Measurements from ENCODE around the gene EBF4.
A peak's percentile ranks its signal among the peaks of the same experiment; 100 is the strongest.

Gene EBF4

GRCh38 chr20:2688041-2688591 lies 4.5 kb upstream of the EBF4 start:
- Histone ChIP-seq H3K79me2 (ENCODE audit: insufficient read depth, low read length) (no peaks in the 10 kb centered on the region), H4K20me1 (ENCODE audit: low read depth, low read length) (no peaks in the 10 kb centered on the region), H3F3A (ENCODE audit: insufficient read depth) (no peaks in the 10 kb centered on the region), H3K4me3 (ENCODE audit: insufficient read depth, low read length, poor library complexity, severe bottlenecking) (no peak overlapping the region), H3K9me2 (replicated peaks; ENCODE audit: insufficient read depth, low read length) (no peaks in the 10 kb centered on the region), H3K27me3 (ENCODE audit: low read length) (no peaks in the 10 kb centered on the region), H3K9ac (ENCODE audit: low read length) (no peak overlapping the region), H3K27ac (ENCODE audit: low read depth, low read length) (no peak overlapping the region), H3K36me3 (ENCODE audit: low read length) (no peaks in the 10 kb centered on the region), H3K9me3 (ENCODE audit: insufficient read depth, low read length) (no peaks in the 10 kb centered on the region), H2AFZ (ENCODE audit: low read depth, low read length, severe bottlenecking) (peak overlapping the region; percentile 5), H3K4me2 (ENCODE audit: low read depth, low read length, poor library complexity, severe bottlenecking) (peak overlapping the region; percentile 12)
- TF ChIP-seq EZH2phosphoT487 (conservative IDR thresholded peaks at IDR 0.05; ENCODE audit: low read length) (no peak), CTCF (IDR thresholded peaks at IDR 0.05; ENCODE audit: insufficient read depth, low read length, poor library complexity, severe bottlenecking) (peak; percentile 92)

GRCh38 chr20:2690213-2690612 lies 2.4 kb upstream of the EBF4 start:
- H4K20me1 ChIP-seq (ENCODE audit: low read depth, low read length): no peaks in the 10 kb centered on the region
- no peaks in the 10 kb centered on the region for H3K9me3 ChIP-seq (ENCODE audit: insufficient read depth, low read length)
- no peak overlapping the region for H2AFZ ChIP-seq (ENCODE audit: low read depth, low read length, severe bottlenecking)
- H3K9ac ChIP-seq (ENCODE audit: low read length): no peak overlapping the region
- no peak overlapping the region for H3K4me3 ChIP-seq (ENCODE audit: insufficient read depth, low read length, poor library complexity, severe bottlenecking)
- no peaks in the 10 kb centered on the region for H3K9me2 ChIP-seq (replicated peaks; ENCODE audit: insufficient read depth, low read length)
- no peaks in the 10 kb centered on the region for H3F3A ChIP-seq (ENCODE audit: insufficient read depth)
- TF ChIP-seq EZH2phosphoT487 (conservative IDR thresholded peaks at IDR 0.05; ENCODE audit: low read length): no peak
- no peak for TF ChIP-seq CTCF (IDR thresholded peaks at IDR 0.05; ENCODE audit: insufficient read depth, low read length, poor library complexity, severe bottlenecking)
- H3K79me2 ChIP-seq (ENCODE audit: insufficient read depth, low read length): no peaks in the 10 kb centered on the region
- no peaks in the 10 kb centered on the region for H3K36me3 ChIP-seq (ENCODE audit: low read length)
- no peak overlapping the region for H3K27ac ChIP-seq (ENCODE audit: low read depth, low read length)
- no peak overlapping the region for H3K4me2 ChIP-seq (ENCODE audit: low read depth, low read length, poor library complexity, severe bottlenecking)
- no peaks in the 10 kb centered on the region for H3K27me3 ChIP-seq (ENCODE audit: low read length)

GRCh38 chr20:2690718-2691117 lies 1.9 kb upstream of the EBF4 start:
- no peaks in the 10 kb centered on the region for H3K36me3 ChIP-seq (ENCODE audit: low read length)
- H3K9me3 ChIP-seq (ENCODE audit: insufficient read depth, low read length): no peaks in the 10 kb centered on the region
- no peaks in the 10 kb centered on the region for H4K20me1 ChIP-seq (ENCODE audit: low read depth, low read length)
- no peak overlapping the region for H3K4me2 ChIP-seq (ENCODE audit: low read depth, low read length, poor library complexity, severe bottlenecking)
- no peak for TF ChIP-seq CTCF (IDR thresholded peaks at IDR 0.05; ENCODE audit: insufficient read depth, low read length, poor library complexity, severe bottlenecking)
- no peak for TF ChIP-seq EZH2phosphoT487 (conservative IDR thresholded peaks at IDR 0.05; ENCODE audit: low read length)
- H3K79me2 ChIP-seq (ENCODE audit: insufficient read depth, low read length): no peaks in the 10 kb centered on the region
- no peak overlapping the region for H3K27ac ChIP-seq (ENCODE audit: low read depth, low read length)
- H3K9ac ChIP-seq (ENCODE audit: low read length): no peak overlapping the region
- H3K4me3 ChIP-seq (ENCODE audit: insufficient read depth, low read length, poor library complexity, severe bottlenecking): no peak overlapping the region
- H3K27me3 ChIP-seq (ENCODE audit: low read length): no peaks in the 10 kb centered on the region
- H2AFZ ChIP-seq (ENCODE audit: low read depth, low read length, severe bottlenecking): no peak overlapping the region
- H3F3A ChIP-seq (ENCODE audit: insufficient read depth): no peaks in the 10 kb centered on the region
- no peaks in the 10 kb centered on the region for H3K9me2 ChIP-seq (replicated peaks; ENCODE audit: insufficient read depth, low read length)

Measured in SU-DHL-6 (cell line).